ENCODE data around the gene SLC1A2. TPM values are rescaled to one million over a fixed set of nuclear protein-coding genes. Genes with fewer than 3 reads are reported as not detected.

Gene SLC1A2
- total and polyA plus RNA-seq, 2 donors (not counting 3 experiments of a cell fraction or from before 2014, with no cell fraction given): not detected

DNA sequence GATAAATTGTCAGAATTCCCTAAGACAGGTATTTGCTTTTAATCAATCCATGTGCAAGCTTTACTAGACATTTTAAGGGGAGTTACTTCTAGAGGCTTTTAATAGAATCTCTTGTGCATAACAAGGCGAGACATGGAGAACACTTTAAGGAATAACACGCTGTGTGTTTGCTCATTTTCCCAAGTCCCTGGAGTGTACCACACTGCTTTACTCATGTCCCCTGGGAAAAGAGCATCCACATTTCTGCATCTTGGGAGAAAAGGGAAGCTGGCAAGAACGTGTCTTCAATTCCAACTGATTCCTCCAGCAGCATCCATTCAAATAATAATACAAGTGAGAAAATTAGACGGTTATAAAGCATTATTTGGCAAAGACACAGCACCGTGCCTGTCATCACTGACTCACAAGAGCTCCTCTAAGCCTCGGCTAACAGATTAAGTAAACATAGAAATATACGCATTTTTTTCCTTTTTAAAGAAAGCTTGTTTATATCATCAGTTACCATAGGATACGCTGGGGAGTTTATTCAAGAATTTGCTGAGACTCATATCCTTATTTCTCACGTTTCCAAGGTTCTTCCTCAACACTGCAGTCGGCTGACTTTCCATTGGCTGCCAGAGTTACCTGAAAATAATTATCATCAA is 158.9 kb downstream of the SLC1A2 start:
- dilution Hi-C loops (cut with MboI; ENCODE audit: extremely low pct_ligation_motif_present, low sequenced_read_pairs): no loop called here
- no peaks in the 10 kb centered on the region for H3K9me3 ChIP-seq (replicated peaks; ENCODE audit: control insufficient read depth, insufficient read depth, low read length)
- POLR2A ChIA-PET: interaction anchor here (0.5 kb wide), 1 partner anchor 241 kb away, joined by 6 read pairs; no protein-coding TSS in a partner anchor
- no peaks in the 10 kb centered on the region for H3K4me1 ChIP-seq (ENCODE audit: control insufficient read depth, extremely low read depth, insufficient read depth, low read length)
- H3K9ac ChIP-seq (replicated peaks; ENCODE audit: extremely low read depth, insufficient read depth, low read length): no peak overlapping the region
- H3K4me3 ChIP-seq (replicated peaks in 1 of 3; ENCODE audit: insufficient read depth in 1 of 3, low read depth in 1 of 3, low read length in 3 of 3): no peak overlapping the region
- H2AFZ ChIP-seq (ENCODE audit: low read depth, low read length): no peak overlapping the region
- H3K9me1 ChIP-seq (replicated peaks; ENCODE audit: control insufficient read depth, extremely low read depth, insufficient read depth, low read length): no peaks in the 10 kb centered on the region
- no peaks in the 10 kb centered on the region for H3K79me2 ChIP-seq (ENCODE audit: control insufficient read depth, insufficient read depth, low read length)
- H3K36me3 ChIP-seq (ENCODE audit: control insufficient read depth in 2 of 2, extremely low read depth in 1 of 2, insufficient read depth in 2 of 2, low read length in 2 of 2): no peaks in the 10 kb centered on the region
- DNase-seq (ENCODE audit: low read depth, low spot score): no peak
- intact Hi-C loops (cut with micrococcal nuclease): no loop called here
- BruUV-seq (replicated peaks): no TSS peak
- FAIRE-seq: no peak
- H4K20me1 ChIP-seq (replicated peaks; ENCODE audit: control insufficient read depth, extremely low read depth, insufficient read depth, low read length): no peaks in the 10 kb centered on the region
- TF ChIP-seq POLR2AphosphoS5 (IDR thresholded peaks at IDR 0.05; ENCODE audit: insufficient read depth, low read depth, low read length): no peak
- no peak for TF ChIP-seq FOS (IDR thresholded peaks at IDR 0.05; ENCODE audit: borderline replicate concordance, insufficient read depth, low read length)
- TF ChIP-seq, protein P1, sequence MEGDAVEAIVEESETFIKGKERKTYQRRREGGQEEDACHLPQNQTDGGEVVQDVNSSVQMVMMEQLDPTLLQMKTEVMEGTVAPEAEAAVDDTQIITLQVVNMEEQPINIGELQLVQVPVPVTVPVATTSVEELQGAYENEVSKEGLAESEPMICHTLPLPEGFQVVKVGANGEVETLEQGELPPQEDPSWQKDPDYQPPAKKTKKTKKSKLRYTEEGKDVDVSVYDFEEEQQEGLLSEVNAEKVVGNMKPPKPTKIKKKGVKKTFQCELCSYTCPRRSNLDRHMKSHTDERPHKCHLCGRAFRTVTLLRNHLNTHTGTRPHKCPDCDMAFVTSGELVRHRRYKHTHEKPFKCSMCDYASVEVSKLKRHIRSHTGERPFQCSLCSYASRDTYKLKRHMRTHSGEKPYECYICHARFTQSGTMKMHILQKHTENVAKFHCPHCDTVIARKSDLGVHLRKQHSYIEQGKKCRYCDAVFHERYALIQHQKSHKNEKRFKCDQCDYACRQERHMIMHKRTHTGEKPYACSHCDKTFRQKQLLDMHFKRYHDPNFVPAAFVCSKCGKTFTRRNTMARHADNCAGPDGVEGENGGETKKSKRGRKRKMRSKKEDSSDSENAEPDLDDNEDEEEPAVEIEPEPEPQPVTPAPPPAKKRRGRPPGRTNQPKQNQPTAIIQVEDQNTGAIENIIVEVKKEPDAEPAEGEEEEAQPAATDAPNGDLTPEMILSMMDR (IDR thresholded peaks at IDR 0.05; ENCODE audit: extremely low read depth in 1 of 2, insufficient read depth in 1 of 2, low read depth in 1 of 2, low read length in 2 of 2): no peak
- TF ChIP-seq POLR2A (IDR thresholded peaks at IDR 0.05; ENCODE audit: low read depth, low read length): no peak
- TF ChIP-seq JUN (IDR thresholded peaks at IDR 0.05; ENCODE audit: borderline replicate concordance, insufficient read depth, insufficient read length, low read depth): no peak
- TF ChIP-seq EZH2 (IDR thresholded peaks at IDR 0.05; ENCODE audit: borderline replicate concordance, low read depth, low read length, severe bottlenecking): no peak
- TF ChIP-seq MYC (IDR thresholded peaks at IDR 0.05; ENCODE audit: low read depth, low read length): no peak
- TF ChIP-seq, protein P2, sequence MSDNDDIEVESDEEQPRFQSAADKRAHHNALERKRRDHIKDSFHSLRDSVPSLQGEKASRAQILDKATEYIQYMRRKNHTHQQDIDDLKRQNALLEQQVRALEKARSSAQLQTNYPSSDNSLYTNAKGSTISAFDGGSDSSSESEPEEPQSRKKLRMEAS (IDR thresholded peaks at IDR 0.05; ENCODE audit: insufficient read depth, insufficient read length): no peak
- no peak for TF ChIP-seq GATA2 (IDR thresholded peaks at IDR 0.05; ENCODE audit: insufficient read depth, insufficient read length, low read depth, low read length)
- CTCF ChIA-PET: interaction anchor here (0.9 to 1.4 kb wide), 3 partner anchors 10 to 38 kb away, joined by 3 read pairs; no protein-coding TSS in a partner anchor
- no peak overlapping the region for H3K4me2 ChIP-seq (ENCODE audit: insufficient read depth, low read length)
- no peak overlapping the region for H3K27ac ChIP-seq (ENCODE audit: insufficient read depth, low read depth, low read length)
- peaks cover 2 to 27% of the 10 kb centered on the region in 2 experiments for H3K27me3 ChIP-seq (ENCODE audit: control insufficient read depth in 2 of 2, insufficient read depth in 2 of 2, low read length in 2 of 2)

Measured in endothelial cell of umbilical vein (primary cell).